Mesothelial cell of epicardium (in vitro differentiated cells): ENCODE data around the gene MYO16. TPM values are rescaled to one million over a fixed set of nuclear protein-coding genes. Genes with fewer than 3 reads are reported as not detected.
A peak's percentile ranks its signal among the peaks of the same experiment; 100 is the strongest.

Source experiments
- DNase-seq, 2 experiments: peaks; one replicate each; pipeline ENCODE4 v3.0.0; 2021; ENCODE audit warnings: low spot score in 2 of 2; ENCODE audit not compliant: unreplicated experiment in 2 of 2
- H3K27ac Mint-ChIP-seq: 2 replicates; pipeline ENCODE4 v1.8.0; 2021; ENCODE audit warnings: mixed read lengths
- H3K27me3 Mint-ChIP-seq: 2 replicates; pipeline ENCODE4 v1.8.0; 2021; ENCODE audit warnings: low read depth, mixed read lengths
- H3K36me3 Mint-ChIP-seq: 2 replicates; pipeline ENCODE4 v1.8.0; 2021; ENCODE audit warnings: mixed read lengths
- H3K4me1 Mint-ChIP-seq: 2 replicates; pipeline ENCODE4 v1.8.0; 2021; ENCODE audit warnings: mixed read lengths
- H3K4me3 Mint-ChIP-seq: 2 replicates; pipeline ENCODE4 v1.8.0; 2021; ENCODE audit warnings: mild to moderate bottlenecking, moderate library complexity, mixed read lengths
- H3K9me3 Mint-ChIP-seq: 2 replicates; pipeline ENCODE4 v1.8.0; 2021; ENCODE audit warnings: mixed read lengths
- CTCF ChIP-seq: fragments of 200-600 bp; sonication (generic); IDR thresholded peaks from one replicate; pipeline ENCODE4 v1.5.0; 2021; ENCODE audit warnings: antibody characterized with exemption; ENCODE audit not compliant: unreplicated experiment
- total RNA-seq: library from RNA; stranded (reverse); gene quantifications from 3 replicates; pipeline ENCODE4 v1.2.1, GENCODE V29; 2021

Gene MYO16
- total RNA-seq, 1 donor from 2014 or later: 0.07 TPM

- Mint-ChIP-seq H3K36me3 (no peaks in the 10 kb centered on the region), H3K27ac (no peak overlapping the region), H3K27me3 (peaks cover 1% of the 10 kb centered on the region), H3K9me3 (no peaks in the 10 kb centered on the region), H3K4me3 (no peak overlapping the region), H3K4me1 (peaks cover 41% of the 10 kb centered on the region)
- TF ChIP-seq CTCF: no peak
- no peak for DNase-seq
Observed at GRCh38 chr13:108960006-108960405, 330.6 kb downstream of the MYO16 start.

DNA sequence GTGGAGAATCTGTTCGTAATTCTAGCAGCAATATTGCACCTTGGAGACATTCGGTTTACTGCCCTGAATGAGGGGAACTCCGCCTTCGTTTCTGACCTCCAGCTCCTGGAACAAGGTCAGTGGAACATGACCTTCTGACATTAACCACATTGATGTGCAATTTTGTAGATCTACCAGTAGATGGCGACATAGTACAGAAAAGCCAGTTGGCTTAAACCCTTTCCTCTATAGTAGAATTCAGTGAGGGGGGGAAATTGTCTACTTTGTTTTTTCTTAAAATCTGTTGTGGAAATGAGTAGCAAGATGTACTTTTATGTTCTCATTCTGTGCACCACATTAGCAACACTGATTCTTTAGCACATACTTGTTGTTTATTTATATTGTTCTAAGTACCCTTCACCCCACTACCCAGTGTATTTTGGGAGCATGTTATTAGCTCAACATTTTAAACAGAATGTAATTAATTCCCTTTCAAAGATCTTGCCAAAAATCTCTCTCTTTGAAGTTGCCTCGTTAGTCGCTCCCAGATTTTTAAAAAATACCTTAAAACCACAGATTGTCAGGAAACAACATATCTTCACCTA, 332.2 kb downstream of the MYO16 start:
- Mint-ChIP-seq H3K36me3 (no peaks in the 10 kb centered on the region), H3K4me3 (no peak overlapping the region), H3K27me3 (no peaks in the 10 kb centered on the region), H3K27ac (peak overlapping the region; percentile 64), H3K4me1 (peaks cover 41% of the 10 kb centered on the region), H3K9me3 (no peaks in the 10 kb centered on the region)
- TF ChIP-seq CTCF: peak; percentile 90
- DNase-seq: no peak

- Mint-ChIP-seq H3K27me3 (no peaks in the 10 kb centered on the region), H3K4me3 (no peak overlapping the region), H3K4me1 (peaks cover 37% of the 10 kb centered on the region), H3K9me3 (no peaks in the 10 kb centered on the region), H3K27ac (no peak overlapping the region), H3K36me3 (no peaks in the 10 kb centered on the region)
- no peak for TF ChIP-seq CTCF
- DNase-seq: no peak
Observed at GRCh38 chr13:108962654-108963053, 333.2 kb downstream of the MYO16 start.

GRCh38 chr13:108963276-108963810, 333.9 kb downstream of the MYO16 start:
- Mint-ChIP-seq H3K27ac (no peak overlapping the region), H3K4me1 (peaks cover 35% of the 10 kb centered on the region), H3K9me3 (no peaks in the 10 kb centered on the region), H3K27me3 (no peaks in the 10 kb centered on the region), H3K4me3 (no peak overlapping the region), H3K36me3 (no peaks in the 10 kb centered on the region)
- no peak for TF ChIP-seq CTCF
- DNase-seq: no peak

- H3K27ac Mint-ChIP-seq: no peak overlapping the region
- H3K4me1 Mint-ChIP-seq: peaks cover 35% of the 10 kb centered on the region
- H3K36me3 Mint-ChIP-seq: no peaks in the 10 kb centered on the region
- no peak for DNase-seq
- no peak overlapping the region for H3K4me3 Mint-ChIP-seq
- H3K27me3 Mint-ChIP-seq: no peaks in the 10 kb centered on the region
- H3K9me3 Mint-ChIP-seq: no peaks in the 10 kb centered on the region
- no peak for TF ChIP-seq CTCF
Observed at GRCh38 chr13:108963846-108964600, 334.6 kb downstream of the MYO16 start.
